SU-DHL-6 (cell line): ENCODE results near the gene SNX1.

ENCODE experiments used
- H2AFZ ChIP-seq: fragments of 200-600 bp; sonication (generic); 2 replicates; pipeline ENCODE4 v1.6.1; 2014; ENCODE audit warnings: low read depth, mild to moderate bottlenecking, moderate library complexity, mixed read lengths, antibody characterized with exemption, low read length; ENCODE audit not compliant: severe bottlenecking
- H3F3A ChIP-seq: fragments of 200-600 bp; shearing (Covaris generic); 2 replicates; pipeline ENCODE4 v1.6.0; 2016; ENCODE audit warnings: antibody characterized with exemption, mild to moderate bottlenecking; ENCODE audit not compliant: insufficient read depth
- H3K27ac ChIP-seq: fragments of 200-600 bp; sonication (generic); 2 replicates; pipeline ENCODE4 v1.5.1; 2016; ENCODE audit warnings: low read depth, mild to moderate bottlenecking, low read length, moderate library complexity, mixed read lengths
- H3K27me3 ChIP-seq: fragments of 200-600 bp; sonication (generic), shearing (Covaris generic); 2 replicates; pipeline ENCODE4 v1.6.0; 2014; ENCODE audit warnings: mild to moderate bottlenecking, low read length
- H3K36me3 ChIP-seq: fragments of 200-600 bp; sonication (generic); 2 replicates; pipeline ENCODE4 v1.6.1; 2014; ENCODE audit warnings: mild to moderate bottlenecking, low read length, mixed read lengths
- H3K4me2 ChIP-seq: fragments of 300-600, 200-600 bp; shearing (Covaris generic), sonication (generic); 2 replicates; pipeline ENCODE4 v1.6.0; 2014; ENCODE audit warnings: low read length, low read depth, mild to moderate bottlenecking; ENCODE audit not compliant: poor library complexity, severe bottlenecking
- H3K4me3 ChIP-seq: fragments of 200-600 bp; sonication (generic); 2 replicates; pipeline ENCODE4 v1.5.1; 2014; ENCODE audit warnings: antibody characterized with exemption, low read length, mild to moderate bottlenecking, mixed read lengths; ENCODE audit not compliant: insufficient read depth, poor library complexity, severe bottlenecking
- H3K79me2 ChIP-seq: fragments of 200-600 bp; sonication (generic); 2 replicates; pipeline ENCODE4 v1.6.1; 2014; ENCODE audit warnings: mild to moderate bottlenecking, low read length, moderate library complexity; ENCODE audit not compliant: insufficient read depth
- H3K9ac ChIP-seq: fragments of 200-600 bp; sonication (generic); 2 replicates; pipeline ENCODE4 v1.7.0; 2014; ENCODE audit warnings: mild to moderate bottlenecking, low read length
- H3K9me2 ChIP-seq: fragments of 200-600 bp; sonication (generic); replicated peaks from 2 replicates; pipeline ENCODE4 v1.6.1; 2014; ENCODE audit warnings: low read length; ENCODE audit not compliant: insufficient read depth
- H3K9me3 ChIP-seq: fragments of 200-600 bp; sonication (generic); 2 replicates; pipeline ENCODE4 v1.6.1; 2014; ENCODE audit warnings: low read length, mixed read lengths; ENCODE audit not compliant: insufficient read depth
- H4K20me1 ChIP-seq: fragments of 200-600 bp; sonication (generic); 2 replicates; pipeline ENCODE4 v1.6.1; 2014; ENCODE audit warnings: low read depth, mild to moderate bottlenecking, antibody characterized with exemption, low read length, moderate library complexity, mixed read lengths
- CTCF ChIP-seq: fragments of 200-600 bp; sonication (generic); IDR thresholded peaks from one replicate; pipeline ENCODE4 v1.5.1; 2017; ENCODE audit warnings: antibody characterized with exemption, mild to moderate bottlenecking, low read length, moderate library complexity; ENCODE audit not compliant: insufficient read depth, poor library complexity, severe bottlenecking
- EZH2phosphoT487 ChIP-seq: fragments of 200-600 bp; sonication (generic), shearing (Covaris generic); conservative IDR thresholded peaks from 2 replicates; pipeline ENCODE4 v1.6.1; 2018; ENCODE audit warnings: mild to moderate bottlenecking, antibody characterized with exemption, low read length, moderate library complexity, mixed read lengths

SNX1 gene

GRCh38 chr15:64132217-64132616 lies 36.4 kb downstream of the SNX1 start:
- Histone ChIP-seq H3K27ac (no peak overlapping the region), H4K20me1 (no peaks in the 10 kb centered on the region), H2AFZ (no peak overlapping the region), H3K9ac (no peak overlapping the region), H3K4me3 (no peak overlapping the region), H3K79me2 (no peaks in the 10 kb centered on the region), H3K4me2 (no peak overlapping the region), H3K27me3 (no peaks in the 10 kb centered on the region), H3F3A (no peaks in the 10 kb centered on the region), H3K9me3 (no peaks in the 10 kb centered on the region), H3K36me3 (peaks cover 14% of the 10 kb centered on the region; the same call in 1 of the 2 replicates), H3K9me2 (no peaks in the 10 kb centered on the region)
- TF ChIP-seq EZH2phosphoT487, result no peak
- TF ChIP-seq CTCF, result no peak

- Histone ChIP-seq H3K4me3 (no peak overlapping the region), H3K9ac (no peak overlapping the region), H3K9me3 (no peaks in the 10 kb centered on the region), H3K4me2 (no peak overlapping the region), H3K36me3 (peaks cover 3% of the 10 kb centered on the region; the same call in 1 of the 2 replicates), H3K9me2 (no peaks in the 10 kb centered on the region), H3K27me3 (no peaks in the 10 kb centered on the region), H4K20me1 (no peaks in the 10 kb centered on the region), H3K27ac (no peak overlapping the region), H3F3A (no peaks in the 10 kb centered on the region), H2AFZ (no peak overlapping the region), H3K79me2 (no peaks in the 10 kb centered on the region)
- TF ChIP-seq EZH2phosphoT487 (no peak), CTCF (no peak)
These were observed 38.0 kb downstream of the SNX1 start for GRCh38 chr15:64133623-64134344.

GRCh38 chr15:64134345-64134829 lies 38.6 kb downstream of the SNX1 start:
- Histone ChIP-seq H3K9me3 (no peaks in the 10 kb centered on the region), H4K20me1 (no peaks in the 10 kb centered on the region), H3K36me3 (peaks cover 3% of the 10 kb centered on the region; the same call in 1 of the 2 replicates)

More at GRCh38 chr15:64134345-64134829, 38.6 kb downstream of the SNX1 start:
- no peak overlapping the region for H3K27ac ChIP-seq
- TF ChIP-seq CTCF (no peak), EZH2phosphoT487 (no peak)
- H3K9ac ChIP-seq, result no peak overlapping the region
- H3K27me3 ChIP-seq, result no peaks in the 10 kb centered on the region
- H3K79me2 ChIP-seq, result no peaks in the 10 kb centered on the region
- no peak overlapping the region for H2AFZ ChIP-seq
- H3K9me2 ChIP-seq, result no peaks in the 10 kb centered on the region
- H3F3A ChIP-seq, result no peaks in the 10 kb centered on the region
- no peak overlapping the region for H3K4me3 ChIP-seq
- no peak overlapping the region for H3K4me2 ChIP-seq
